HepG2 (cell line): ENCODE measurements around the gene STK32B. TPM values are rescaled to one million over a fixed set of nuclear protein-coding genes. Genes with fewer than 3 reads are reported as not detected.

Source experiments
- ATAC-seq: fragments of 200-7000 bp; cut with Tn5 transposase; 3 replicates; pipeline ENCODE4 v1.9.1; 2020; ENCODE audit warnings: mild to moderate bottlenecking, moderate library complexity
- BruUV-seq: library from RNA; stranded (reverse); fragments of 400-500 nt; replicated peaks from 2 replicates; lab custom pipeline; 2021; lab: Mats Ljungman, UMichigan
- CTCF ChIA-PET: fragments of 300-600 bp; formaldehyde crosslinking; extraction: SDS; loops from one replicate; lab custom pipeline; 2021; ENCODE audit warnings: low total read pairs, inconsistent platforms, low intra/inter-chr PET ratio; lab: Yijun Ruan, JAX
- POLR2A ChIA-PET: fragments of 350-600 bp; sonication (Branson Sonifier 250); formaldehyde crosslinking; loops from one replicate; lab custom pipeline; 2020; ENCODE audit warnings: antibody characterized with exemption, inconsistent platforms; lab: Yijun Ruan, JAX
- DNase-seq: peaks from one replicate; pipeline ENCODE4 v3.0.0-alpha.2; 2015; ENCODE audit warnings: low spot score
- FAIRE-seq: peaks from 3 replicates; lab custom pipeline; 2011; peaks lifted over from hg19 to GRCh38; lab: Jason Lieb, UNC
- H2AFZ ChIP-seq: one replicate; pipeline ENCODE4 v1.6.1; 2011; ENCODE audit warnings: low read length, inconsistent platforms
- H3K27ac ChIP-seq: fragments of 300-600 bp; 3 replicates; pipeline ENCODE4 v1.8.0; 2011; ENCODE audit warnings: mixed run types, mild to moderate bottlenecking, mixed read lengths, low read length, inconsistent platforms; ENCODE audit not compliant: insufficient read depth; ENCODE audit errors: extremely low read length
- H3K27me3 ChIP-seq, 2 experiments: fragments of 200-600 bp in 1 of 2; 2 replicates in 1 of 2; 3 replicates in 1 of 2; pipeline versions ENCODE4 v1.6.0 to v1.8.0; 2011; ENCODE audit warnings: low read length in 2 of 2, mild to moderate bottlenecking in 2 of 2, moderate library complexity in 2 of 2, inconsistent platforms in 1 of 2; ENCODE audit not compliant: insufficient read depth in 2 of 2, control insufficient read depth in 1 of 2
- H3K36me3 ChIP-seq, 2 experiments: fragments of 200-600 bp in 1 of 2; replicated peaks in 1 of 2; 2 replicates in 1 of 2; 3 replicates in 1 of 2; pipeline versions ENCODE4 v1.5.1 to v1.8.0; 2011; ENCODE audit warnings: low read length in 2 of 2, inconsistent platforms in 1 of 2; ENCODE audit not compliant: insufficient read depth in 2 of 2, control insufficient read depth in 1 of 2
- H3K4me1 ChIP-seq: 2 replicates; pipeline ENCODE4 v1.5.1; 2012; ENCODE audit warnings: low read length, inconsistent platforms; ENCODE audit not compliant: insufficient read depth
- H3K4me2 ChIP-seq: 2 replicates; pipeline ENCODE4 v1.6.0; 2011; ENCODE audit warnings: low read depth, low read length, inconsistent platforms
- H3K4me3 ChIP-seq, 3 experiments: fragments of 200-600 bp in 1 of 3; sonication (generic), shearing (Covaris generic) in 1 of 3; replicated peaks in 1 of 3; 2 replicates each; pipeline ENCODE4 v1.5.1; 2011 to 2016; ENCODE audit warnings: low read length in 3 of 3, inconsistent platforms in 2 of 3, low read depth in 2 of 3, mild to moderate bottlenecking in 2 of 3, control low read depth in 1 of 3, mixed read lengths in 1 of 3; ENCODE audit not compliant: insufficient read depth in 1 of 3
- H3K79me2 ChIP-seq: one replicate; pipeline ENCODE4 v1.6.1; 2011; ENCODE audit warnings: low read length, inconsistent platforms; ENCODE audit not compliant: insufficient read depth
- H3K9ac ChIP-seq: 2 replicates; pipeline ENCODE4 v1.6.0; 2011; ENCODE audit warnings: mild to moderate bottlenecking, low read depth, low read length, inconsistent platforms; ENCODE audit not compliant: insufficient read depth
- H3K9me3 ChIP-seq: 2 replicates; pipeline ENCODE4 v1.5.1; 2012; ENCODE audit warnings: mild to moderate bottlenecking, low read length
- H4K20me1 ChIP-seq: 2 replicates; pipeline ENCODE4 v1.6.0; 2011; ENCODE audit warnings: inconsistent platforms, mild to moderate bottlenecking, low read length, moderate library complexity; ENCODE audit not compliant: insufficient read depth
- ATF1 ChIP-seq: IDR thresholded peaks from 2 replicates; pipeline ENCODE4 v1.6.1; 2016; ENCODE audit warnings: mild to moderate bottlenecking, control low read depth
- HMG20A ChIP-seq: IDR thresholded peaks from 2 replicates; pipeline ENCODE4 v1.6.1; 2016; ENCODE audit warnings: borderline replicate concordance
- HNRNPK ChIP-seq: fragments of 200-400 bp; formaldehyde crosslinking; IDR thresholded peaks from 2 replicates; pipeline ENCODE4 v1.6.1; 2018; ENCODE audit warnings: low read length, low read depth, moderate library complexity, mild to moderate bottlenecking; ENCODE audit not compliant: poor library complexity, severe bottlenecking
- HNRNPL ChIP-seq: fragments of 200-400 bp; formaldehyde crosslinking; IDR thresholded peaks from 2 replicates; pipeline ENCODE4 v1.6.1; 2017; ENCODE audit warnings: mild to moderate bottlenecking, low read depth, low read length
- MAF1 ChIP-seq: sonication (generic); formaldehyde crosslinking; IDR thresholded peaks from 2 replicates; pipeline ENCODE4 v1.5.0; 2020; ENCODE audit warnings: missing genetic modification reagents, borderline replicate concordance
- ZNF253 ChIP-seq: sonication (generic); formaldehyde crosslinking; IDR thresholded peaks from 2 replicates; pipeline ENCODE4 v1.8.0; 2022; ENCODE audit warnings: mild to moderate bottlenecking, missing genetic modification reagents, borderline replicate concordance
- WGBS: methylation state at CpG from one replicate; pipeline ENCODE4 v1.1.6; 2017; ENCODE audit warnings: low lambda C conversion rate; 5-methylcytosine and 5-hydroxymethylcytosine counted together
- in situ Hi-C: cut with HindIII; loops from 2 replicates; pipeline ENCODE4 v1.10.0; 2017; ENCODE audit warnings: low pct_unique_long_range_greater_than_20kb; ENCODE audit not compliant: extremely low pct_ligation_motif_present
- intact Hi-C: fragments of 100-400 bp; cut with micrococcal nuclease; formaldehyde crosslinking; loops from one replicate; pipeline ENCODE4 v1.10.0; 2022; ENCODE audit not compliant: unreplicated experiment
- polyA plus RNA-seq, 8 experiments: library from polyadenylated mRNA; depleted of rRNA in 3 of 8; stranded (reverse) in 7 of 8; unstranded in 1 of 8; fragments of >200 nt; fragmentation: Illumina TruSeq in 4 of 8; extraction: Trizol in 4 of 8; gene quantifications; 2 replicates each; pipeline versions ENCODE4 v1.2.1 to v1.2.3, GENCODE V29; 2011 to 2016; ENCODE audit warnings: low read depth in 4 of 8, missing spikeins in 1 of 8, mixed read lengths in 1 of 8; ENCODE audit not compliant: insufficient read depth in 1 of 8
- total RNA-seq, 5 experiments: library from RNA; depleted of rRNA; stranded (reverse); fragments of >200 nt; fragmentation: Illumina TruSeq; extraction: Trizol; gene quantifications; 2 replicates each; pipeline ENCODE4 v1.2.3, GENCODE V29; 2016; ENCODE audit warnings: low read depth in 1 of 5
- TF ChIP-seq, protein P1 (sequence below): IDR thresholded peaks from 2 replicates; pipeline ENCODE4 v1.6.1; 2012; ENCODE audit warnings: low read depth, low read length, improper control_type of control experiment
- TF ChIP-seq, protein P2 (sequence below): sonication (generic); formaldehyde crosslinking; conservative IDR thresholded peaks from 2 replicates; pipeline ENCODE4 v1.5.0; 2020; ENCODE audit warnings: missing genetic modification reagents

Gene STK32B
- total and polyA plus RNA-seq, 2 of the 13 experiments (the other 11 are each of a cell fraction or from before 2014, with no cell fraction given): not detected

DNA sequence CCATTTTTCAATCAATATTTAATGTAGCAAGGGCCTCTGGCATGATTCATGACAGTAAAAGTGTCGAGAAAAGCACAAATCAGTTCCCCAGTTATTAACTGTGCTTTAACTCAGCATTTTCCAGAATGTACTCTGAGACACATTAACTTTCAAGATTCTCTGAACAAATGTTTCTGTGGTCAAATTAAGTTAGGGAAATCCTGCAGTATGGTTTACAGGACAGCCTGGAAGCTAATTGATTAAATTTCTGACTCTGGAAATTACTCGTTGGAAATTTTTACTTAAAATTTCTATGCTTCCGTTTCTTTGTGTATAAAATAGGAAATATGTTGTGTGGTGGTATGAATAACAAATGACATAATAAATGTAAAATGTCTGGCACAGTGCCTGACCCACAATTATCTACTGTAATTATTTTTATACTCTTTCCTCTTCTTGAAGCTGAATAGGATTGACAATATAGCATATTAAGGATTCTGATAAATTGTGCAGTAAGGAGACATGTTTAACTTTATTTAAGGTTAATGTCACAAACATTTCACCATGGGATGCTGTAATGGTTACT is 33.7 kb downstream of the STK32B start:
- no peak for TF ChIP-seq HNRNPK
- no peak for TF ChIP-seq HMG20A (CRISPR knock-in tag)
- no peak for TF ChIP-seq HNRNPL
- no peak for TF ChIP-seq ZNF253
- TF ChIP-seq, protein P1, sequence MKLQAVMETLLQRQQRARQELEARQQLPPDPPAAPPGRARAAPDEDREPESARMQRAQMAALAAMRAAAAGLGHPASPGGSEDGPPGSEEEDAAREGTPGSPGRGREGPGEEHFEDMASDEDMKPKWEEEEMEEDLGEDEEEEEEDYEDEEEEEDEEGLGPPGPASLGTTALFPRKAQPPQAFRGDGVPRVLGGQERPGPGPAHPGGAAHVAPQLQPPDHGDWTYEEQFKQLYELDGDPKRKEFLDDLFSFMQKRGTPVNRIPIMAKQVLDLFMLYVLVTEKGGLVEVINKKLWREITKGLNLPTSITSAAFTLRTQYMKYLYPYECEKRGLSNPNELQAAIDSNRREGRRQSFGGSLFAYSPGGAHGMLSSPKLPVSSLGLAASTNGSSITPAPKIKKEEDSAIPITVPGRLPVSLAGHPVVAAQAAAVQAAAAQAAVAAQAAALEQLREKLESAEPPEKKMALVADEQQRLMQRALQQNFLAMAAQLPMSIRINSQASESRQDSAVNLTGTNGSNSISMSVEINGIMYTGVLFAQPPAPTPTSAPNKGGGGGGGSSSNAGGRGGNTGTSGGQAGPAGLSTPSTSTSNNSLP: no peak
- TF ChIP-seq MAF1: no peak
- TF ChIP-seq, protein P2, sequence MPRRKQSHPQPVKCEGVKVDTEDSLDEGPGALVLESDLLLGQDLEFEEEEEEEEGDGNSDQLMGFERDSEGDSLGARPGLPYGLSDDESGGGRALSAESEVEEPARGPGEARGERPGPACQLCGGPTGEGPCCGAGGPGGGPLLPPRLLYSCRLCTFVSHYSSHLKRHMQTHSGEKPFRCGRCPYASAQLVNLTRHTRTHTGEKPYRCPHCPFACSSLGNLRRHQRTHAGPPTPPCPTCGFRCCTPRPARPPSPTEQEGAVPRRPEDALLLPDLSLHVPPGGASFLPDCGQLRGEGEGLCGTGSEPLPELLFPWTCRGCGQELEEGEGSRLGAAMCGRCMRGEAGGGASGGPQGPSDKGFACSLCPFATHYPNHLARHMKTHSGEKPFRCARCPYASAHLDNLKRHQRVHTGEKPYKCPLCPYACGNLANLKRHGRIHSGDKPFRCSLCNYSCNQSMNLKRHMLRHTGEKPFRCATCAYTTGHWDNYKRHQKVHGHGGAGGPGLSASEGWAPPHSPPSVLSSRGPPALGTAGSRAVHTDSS (CRISPR knock-in tag): no peak
- TF ChIP-seq ATF1 (CRISPR knock-in tag): no peak
- TF ChIP-seq, all 625 proteins: peak for 0
- no peak for FAIRE-seq
- H3K27me3 ChIP-seq: no peaks in the 10 kb centered on the region
- no peak overlapping the region for H3K4me2 ChIP-seq
- POLR2A ChIA-PET: no interaction called here
- ATAC-seq: no peak
- intact Hi-C loops (no loop called here), in situ Hi-C loops (no loop called here)
- no peak overlapping the region for H3K27ac ChIP-seq
- CTCF ChIA-PET: no interaction called here
- H3K9me3 ChIP-seq: peaks cover 15% of the 10 kb centered on the region
- BruUV-seq: no TSS peak
- H4K20me1 ChIP-seq: no peaks in the 10 kb centered on the region
- no peaks in the 10 kb centered on the region for H3K4me1 ChIP-seq
- no peak for DNase-seq
- H3K4me3 ChIP-seq: no peak overlapping the region
- 4% methylated on average over 3 of the region's 3 CpGs for WGBS
- H3K9ac ChIP-seq: no peak overlapping the region
- H2AFZ ChIP-seq: no peak overlapping the region
- H3K79me2 ChIP-seq: no peaks in the 10 kb centered on the region
- no peaks in the 10 kb centered on the region for H3K36me3 ChIP-seq
